ENCODE data around the gene TRPC4AP.
"Not testable (repeated sequence)": the region's sequence is repeated elsewhere in the genome, so short reads cannot be mapped to it uniquely, and the experiment has no call there.

TRPC4AP gene

DNA sequence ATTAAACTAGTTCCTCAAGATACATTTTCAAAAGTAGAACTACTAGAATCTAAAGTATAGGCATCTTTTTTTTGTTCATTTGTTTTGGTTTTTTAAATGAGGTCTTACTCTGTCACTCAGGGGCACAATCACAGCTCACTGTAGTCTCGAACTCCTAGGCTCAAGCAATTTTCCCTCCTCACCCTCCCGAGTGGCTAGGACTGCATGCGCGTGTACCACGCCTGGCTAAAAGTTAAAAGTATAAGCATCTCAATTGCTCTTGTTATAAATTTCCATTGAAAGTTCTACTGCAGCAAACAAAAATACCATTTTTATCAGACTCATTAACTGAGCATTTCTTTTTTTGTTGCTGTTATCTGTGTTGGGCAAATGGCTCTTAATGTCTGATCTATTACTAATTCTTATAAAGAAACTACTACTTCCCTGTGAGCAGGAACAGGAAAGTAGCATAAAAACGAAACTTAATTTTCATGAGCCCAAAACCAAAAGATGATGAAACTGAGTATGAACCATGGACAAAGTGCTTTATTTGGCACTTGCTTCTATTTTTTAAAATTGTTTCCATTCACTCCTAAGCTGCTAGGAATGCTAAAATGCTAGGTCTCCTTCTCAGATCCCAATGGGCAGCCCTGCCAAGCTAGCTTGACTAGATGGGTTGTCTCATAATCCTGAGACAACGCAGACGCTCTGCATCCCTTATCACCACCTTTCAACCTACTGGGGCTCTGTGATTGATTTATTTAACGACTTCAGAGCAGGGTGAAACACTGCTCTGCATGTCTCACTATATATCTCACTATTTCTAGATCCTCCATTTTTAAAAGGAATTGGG, 36.9 kb downstream of the TRPC4AP start:
- DNase-seq (no peak), ATAC-seq (no peak)

DNA sequence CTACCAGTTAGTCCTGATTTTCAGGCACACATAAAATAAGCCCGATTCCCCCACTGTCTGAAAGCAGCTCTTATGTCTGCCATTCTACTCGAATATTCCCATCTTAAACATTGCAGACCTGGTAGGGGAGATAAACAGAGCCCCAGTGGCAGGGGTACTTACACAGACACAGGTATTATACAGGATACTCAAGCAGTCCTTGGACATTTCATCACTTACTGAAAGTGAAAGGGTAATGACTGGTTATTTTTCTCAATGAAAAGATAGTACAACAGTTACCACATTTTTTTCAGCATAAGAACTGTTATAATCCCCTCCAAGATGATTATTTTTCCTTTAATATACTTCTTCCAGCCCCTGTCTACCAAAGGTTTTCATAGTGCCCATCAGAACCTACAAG, 37.8 kb downstream of the TRPC4AP start:
- DNase-seq (no peak), ATAC-seq (no peak)

DNA sequence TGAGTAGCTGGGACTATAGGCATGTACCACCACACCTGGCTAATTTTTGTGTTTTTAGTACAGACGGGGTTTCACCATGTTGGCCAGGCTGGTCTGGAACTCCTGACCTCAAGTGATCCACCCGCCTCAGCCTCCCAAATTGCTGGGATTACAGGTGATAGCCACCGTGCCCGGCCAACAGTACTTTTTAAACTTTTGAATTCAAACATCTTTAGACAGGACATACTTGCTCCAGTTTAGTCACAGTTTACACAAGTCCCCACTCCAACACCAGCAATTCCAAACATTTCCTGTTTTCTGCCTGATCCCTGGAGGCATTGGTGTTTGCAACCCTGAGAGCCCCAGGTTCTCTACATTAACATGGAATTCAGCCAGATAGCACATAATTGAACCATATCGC, 40.0 kb downstream of the TRPC4AP start:
- DNase-seq, ATAC-seq: not testable (repeated sequence)

DNA sequence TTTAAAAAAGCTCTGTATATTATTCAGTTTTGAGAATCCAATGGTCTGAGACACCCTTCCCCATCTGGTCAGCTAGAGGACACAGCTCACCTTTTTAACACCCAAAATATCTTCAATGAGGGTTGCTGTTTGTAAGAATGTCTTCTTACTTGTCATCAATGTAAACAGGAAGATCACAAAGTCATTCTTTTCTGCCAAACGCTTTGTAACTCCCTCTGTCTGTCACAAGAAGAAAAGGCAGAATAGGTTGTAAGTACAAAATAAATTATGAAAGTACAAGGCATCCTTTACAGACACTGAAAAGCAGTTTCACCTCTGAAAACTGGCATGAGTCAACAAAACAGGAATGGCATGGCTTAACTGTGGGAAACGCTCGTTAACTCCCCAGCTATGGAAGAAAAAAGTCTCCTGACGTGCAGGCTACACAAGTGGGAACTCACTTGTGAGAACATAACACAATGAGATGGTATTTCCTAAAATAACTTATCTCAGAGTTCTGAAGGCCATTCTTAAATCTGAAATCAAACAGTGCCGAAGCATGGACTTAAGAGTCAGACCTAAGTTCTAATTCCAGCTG, 42.7 kb downstream of the TRPC4AP start:
- no peak for DNase-seq
- no peak for ATAC-seq

DNA sequence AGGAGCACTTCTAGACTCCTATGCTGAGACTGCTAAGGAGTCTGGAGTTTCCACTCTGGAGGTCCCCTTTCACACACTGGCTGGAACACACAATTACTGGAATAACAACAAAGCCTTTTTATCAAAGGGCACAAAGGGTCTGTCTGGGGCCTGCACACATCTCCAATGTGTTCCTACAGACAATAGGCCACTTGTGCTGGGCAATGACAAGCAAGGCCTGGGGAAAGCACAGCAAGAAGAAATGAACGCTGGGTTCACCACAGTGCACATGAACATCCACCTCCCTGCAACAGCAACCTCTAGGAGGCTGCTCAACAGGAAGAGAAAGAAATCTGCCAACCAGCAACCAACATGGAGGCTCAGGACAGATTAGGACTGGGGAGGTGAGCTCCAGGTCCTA, 43.9 kb downstream of the TRPC4AP start:
- DNase-seq = no peak

DNA sequence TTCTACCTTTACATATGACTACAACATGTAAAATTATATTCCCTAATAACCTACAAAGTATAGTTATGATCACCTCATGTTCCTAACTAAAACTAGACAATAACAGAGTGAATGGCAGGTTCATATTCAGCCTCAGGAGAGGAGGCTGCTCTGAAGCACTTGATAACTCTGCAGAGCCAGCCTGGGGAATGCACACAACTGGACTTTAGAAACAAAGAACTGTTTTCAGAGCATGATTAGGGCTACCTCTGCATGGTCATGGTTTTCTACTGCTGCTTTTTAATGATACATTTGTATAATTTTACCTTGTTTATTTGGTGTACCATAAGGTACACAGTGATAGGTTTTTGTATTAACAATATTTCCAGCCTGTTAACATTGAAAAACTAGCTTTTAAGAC, 50.3 kb downstream of the TRPC4AP start:
- no peak for ATAC-seq
- no peak for DNase-seq

More for the DNA sequence above, 43.9 kb downstream of the TRPC4AP start:
- no peak for ATAC-seq

DNA sequence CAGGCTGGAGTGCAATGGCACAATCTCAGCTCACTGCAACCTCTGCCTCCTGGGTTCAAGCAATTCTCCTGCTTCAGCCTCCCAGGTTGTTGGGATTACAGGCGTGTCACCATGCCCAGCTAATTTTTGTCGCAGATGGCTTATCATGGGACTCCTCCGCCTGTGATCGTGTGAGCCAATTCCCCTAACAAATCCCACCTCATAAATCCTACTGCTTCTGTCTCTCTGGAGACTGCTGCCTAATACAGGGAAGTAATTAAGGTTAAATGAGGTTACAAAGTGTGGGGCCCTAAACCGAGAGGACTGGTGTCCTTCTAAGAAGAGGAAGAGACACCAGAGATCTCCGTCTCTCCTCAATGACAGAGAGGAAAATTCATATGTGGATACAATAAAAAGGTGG, 52.0 kb downstream of the TRPC4AP start:
- DNase-seq = no peak
- ATAC-seq = no peak

DNA sequence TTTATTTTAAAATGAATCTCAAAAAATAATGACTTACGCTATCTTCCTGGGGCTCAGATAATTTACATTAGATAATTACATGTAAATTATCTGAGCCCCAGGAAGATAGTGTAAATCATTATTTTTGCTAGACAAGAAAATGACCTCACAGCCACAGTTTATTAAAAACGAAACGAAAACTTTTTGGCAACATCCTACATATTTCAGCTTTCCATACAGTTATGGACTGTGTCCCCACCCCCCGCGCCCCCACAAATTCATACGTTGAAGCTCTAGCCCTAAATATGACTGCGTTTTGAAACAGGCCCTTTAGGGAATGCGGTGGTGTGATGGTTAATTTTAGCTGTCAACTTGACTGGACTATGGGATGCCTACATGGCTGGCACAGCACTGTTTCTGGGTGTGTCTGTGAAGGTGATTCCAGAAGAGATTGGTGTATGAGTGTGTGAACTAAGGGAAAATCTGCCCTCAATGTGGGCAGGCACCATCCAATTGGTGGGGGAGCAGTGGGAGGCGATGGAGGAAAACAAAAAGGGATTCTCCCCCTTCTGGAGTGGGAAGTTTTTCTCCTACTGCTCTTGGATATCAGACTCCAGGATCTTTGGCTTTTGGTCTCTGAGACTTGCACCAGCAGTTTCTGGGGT, 52.6 kb downstream of the TRPC4AP start:
- no peak for DNase-seq
- no peak for ATAC-seq

DNA sequence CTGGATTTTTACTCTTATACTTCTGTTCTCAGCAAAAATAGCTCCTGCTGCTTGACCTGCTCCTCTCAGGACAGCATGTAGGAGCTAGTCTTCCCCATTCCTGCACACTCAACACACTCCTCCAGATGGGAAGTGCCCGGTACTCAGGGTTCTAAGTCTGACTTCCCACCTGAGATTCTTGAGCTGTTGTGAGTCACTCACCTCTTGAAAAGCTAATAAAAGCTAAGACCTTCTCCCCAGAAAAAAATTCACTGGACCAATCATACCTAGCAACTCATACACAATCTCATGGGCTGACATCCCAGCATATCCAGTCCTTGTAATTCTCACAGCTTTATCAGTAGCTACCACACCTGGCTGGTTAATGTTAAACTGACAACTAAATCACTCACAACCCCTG, 53.5 kb downstream of the TRPC4AP start:
- DNase-seq = no peak
- no peak for ATAC-seq

DNA sequence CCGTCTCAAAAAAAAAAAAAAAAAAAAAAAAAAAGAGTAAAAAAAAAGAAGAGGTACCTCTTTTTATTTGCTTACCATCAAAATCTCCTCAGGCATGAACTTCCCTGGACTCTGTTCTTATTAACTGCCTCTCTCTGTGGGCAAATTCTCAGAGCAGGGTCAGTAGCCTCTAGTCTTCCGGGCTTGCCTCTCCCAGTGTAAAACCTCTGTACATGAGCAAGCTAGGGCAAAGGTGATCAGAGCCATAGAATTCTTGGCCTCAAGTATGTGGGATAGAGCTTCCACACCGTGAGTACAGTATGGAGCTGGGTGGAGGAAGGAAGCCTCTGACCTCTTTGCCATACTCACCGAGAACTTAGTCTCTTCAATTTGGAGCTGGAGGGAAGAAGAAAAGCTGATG, 58.5 kb downstream of the TRPC4AP start:
- ATAC-seq (no peak), DNase-seq (no peak)

DNA sequence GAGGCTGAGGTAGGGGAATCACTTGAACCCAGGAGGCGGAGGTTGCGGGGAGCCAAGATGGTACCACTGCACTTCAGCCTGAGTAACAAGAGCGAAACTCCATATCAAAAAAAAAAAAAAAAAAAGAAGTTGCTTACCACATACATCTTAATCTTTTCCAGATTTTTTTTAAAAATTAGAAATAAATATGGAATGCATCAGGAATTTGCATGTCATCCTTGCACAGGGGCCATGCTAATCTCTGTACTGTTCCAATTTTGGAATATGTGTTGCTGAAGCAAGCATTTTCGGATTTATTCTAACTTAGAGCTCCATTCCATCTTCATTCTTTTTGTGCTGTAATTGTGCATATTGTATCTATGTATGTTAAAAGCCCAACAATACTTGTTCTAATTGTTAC, 62.5 kb downstream of the TRPC4AP start:
- ATAC-seq = no peak
- no peak for DNase-seq

DNA sequence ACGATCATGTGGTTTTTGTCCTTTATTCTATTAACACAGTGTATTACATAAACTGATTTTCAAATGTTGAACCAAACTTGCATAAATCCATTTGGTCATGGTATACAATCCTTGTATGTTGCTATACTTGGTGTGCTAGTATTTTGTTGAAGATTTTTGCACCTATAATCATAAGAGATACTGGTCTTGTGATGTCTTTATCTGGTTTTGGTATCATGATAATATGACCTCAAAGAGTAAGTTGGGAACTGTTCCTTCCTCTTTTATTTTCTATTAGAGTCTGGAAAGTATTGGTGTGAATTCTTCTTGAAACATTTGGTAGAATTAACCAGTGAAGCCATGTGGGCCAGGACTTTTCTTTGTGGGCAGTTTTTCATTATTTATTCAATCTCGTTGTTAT, 65.3 kb downstream of the TRPC4AP start:
- DNase-seq (no peak), ATAC-seq (no peak)

DNA sequence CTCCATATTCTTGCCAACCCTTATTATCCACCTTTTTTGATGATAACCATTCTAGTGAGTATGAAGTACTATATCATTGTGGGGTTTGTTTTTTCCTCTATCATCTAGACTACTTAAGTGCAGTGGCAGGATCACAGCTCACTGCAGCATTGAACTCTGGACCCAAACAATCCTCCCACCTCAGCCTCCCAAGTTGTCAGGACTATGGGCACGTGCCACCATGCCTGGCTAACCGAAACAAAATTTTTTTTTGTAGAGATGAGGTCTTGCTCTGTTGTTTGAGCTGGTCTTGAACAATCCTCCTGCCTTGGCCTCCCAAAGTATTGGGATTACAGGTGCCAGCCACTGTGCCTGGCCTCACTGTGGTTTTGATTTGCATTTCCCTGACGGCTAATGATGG, 67.5 kb downstream of the TRPC4AP start:
- ATAC-seq = no peak
- DNase-seq = no peak

DNA sequence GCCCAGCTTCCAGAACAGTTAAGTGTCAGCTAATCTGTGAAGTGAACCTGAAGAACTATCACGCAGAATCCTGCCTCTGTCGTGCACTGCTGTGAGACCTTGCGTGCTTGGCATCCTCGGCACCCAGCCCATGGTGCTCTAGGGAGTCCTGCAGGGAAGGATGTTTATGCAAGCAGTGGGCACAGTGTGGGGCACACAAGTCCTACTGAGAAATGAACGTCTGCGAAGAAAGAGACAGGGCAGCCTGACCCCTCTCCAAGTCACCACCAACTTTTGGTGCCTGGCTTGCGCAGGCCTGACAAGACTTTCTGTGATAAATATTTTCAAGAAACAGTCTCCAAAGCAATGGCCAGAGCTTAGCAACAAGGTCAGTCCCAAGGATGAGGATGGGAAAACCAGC, 69.0 kb downstream of the TRPC4AP start:
- no peak for DNase-seq
- no peak for ATAC-seq

DNA sequence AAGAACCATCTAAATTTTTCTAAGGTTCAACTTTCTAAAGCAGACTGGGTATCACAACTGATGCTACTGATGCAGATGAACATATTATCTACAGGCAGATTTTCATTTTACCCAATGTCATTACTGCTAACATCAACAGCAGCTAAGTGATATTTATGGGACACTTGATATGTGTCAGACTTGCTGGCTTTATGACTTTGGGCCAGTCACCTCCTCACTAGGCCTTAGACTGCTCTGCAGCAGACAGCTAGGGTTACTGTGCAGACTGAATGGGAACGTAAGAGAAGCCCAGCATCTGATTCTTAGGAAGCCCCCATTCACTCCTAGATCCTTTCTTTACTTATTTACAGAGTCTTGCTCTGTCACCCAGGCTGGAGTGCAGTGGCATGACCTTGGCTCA, 70.8 kb downstream of the TRPC4AP start:
- no peak for ATAC-seq
- DNase-seq = no peak

DNA sequence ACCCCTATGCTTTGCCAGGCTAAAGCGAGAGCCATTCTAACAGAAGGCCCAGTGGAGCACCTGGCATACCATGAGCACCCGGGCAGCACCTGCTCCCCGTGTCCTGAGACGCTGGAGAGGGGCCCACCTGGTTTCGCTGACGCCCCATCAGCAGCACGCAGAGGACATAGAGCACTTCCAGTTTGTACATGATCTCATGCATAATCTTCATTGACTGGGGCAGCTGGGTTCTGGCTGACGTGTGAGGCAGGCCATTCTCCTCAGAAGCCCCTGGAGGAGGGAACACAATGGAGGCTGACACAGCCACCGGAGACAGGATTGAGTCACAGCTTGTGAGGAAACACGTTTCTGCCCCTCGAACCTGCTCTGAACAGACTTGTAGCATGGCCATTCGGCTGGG, 71.5 kb downstream of the TRPC4AP start:
- ATAC-seq = no peak
- no peak for DNase-seq

DNA sequence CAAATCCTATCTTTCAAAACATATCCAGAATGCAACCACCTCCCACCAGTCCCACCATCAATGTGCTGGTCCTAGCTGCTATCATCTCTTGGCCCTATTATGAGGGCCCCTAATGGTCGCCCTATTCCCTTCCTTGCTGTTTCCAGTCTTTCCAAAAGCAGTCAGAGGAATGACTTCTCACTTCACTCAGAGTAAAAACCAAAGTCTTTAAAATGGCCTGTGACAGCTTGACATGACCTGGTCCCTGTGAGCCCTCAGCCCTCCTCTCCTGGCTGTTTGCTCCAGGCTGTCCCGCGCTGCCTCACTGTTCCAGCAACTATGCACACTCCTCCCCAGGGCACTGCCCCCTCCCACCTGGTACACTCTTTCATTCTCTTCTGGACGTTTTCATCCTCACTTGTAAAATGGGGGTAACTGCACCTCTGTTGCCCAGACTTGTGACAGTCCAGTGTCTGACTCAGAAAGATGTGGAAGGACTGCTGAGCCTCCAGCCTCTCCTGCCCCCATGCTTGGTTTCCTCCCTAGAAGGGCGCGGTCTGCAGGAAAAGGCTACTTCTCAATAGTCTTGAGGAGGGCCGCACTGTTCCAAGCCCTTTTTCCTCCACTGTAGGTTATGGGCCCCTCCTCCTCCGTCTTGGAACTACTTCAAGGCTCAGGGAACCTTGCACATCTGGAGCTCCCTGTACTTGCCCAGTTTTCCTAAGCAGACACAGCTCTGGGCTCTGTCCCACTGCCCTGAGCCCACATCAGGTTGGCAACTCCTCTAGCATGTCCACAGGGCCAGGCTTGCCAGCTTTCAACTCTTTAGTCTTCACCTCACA, 72.3 kb downstream of the TRPC4AP start:
- DNase-seq (no peak), ATAC-seq (no peak)

DNA sequence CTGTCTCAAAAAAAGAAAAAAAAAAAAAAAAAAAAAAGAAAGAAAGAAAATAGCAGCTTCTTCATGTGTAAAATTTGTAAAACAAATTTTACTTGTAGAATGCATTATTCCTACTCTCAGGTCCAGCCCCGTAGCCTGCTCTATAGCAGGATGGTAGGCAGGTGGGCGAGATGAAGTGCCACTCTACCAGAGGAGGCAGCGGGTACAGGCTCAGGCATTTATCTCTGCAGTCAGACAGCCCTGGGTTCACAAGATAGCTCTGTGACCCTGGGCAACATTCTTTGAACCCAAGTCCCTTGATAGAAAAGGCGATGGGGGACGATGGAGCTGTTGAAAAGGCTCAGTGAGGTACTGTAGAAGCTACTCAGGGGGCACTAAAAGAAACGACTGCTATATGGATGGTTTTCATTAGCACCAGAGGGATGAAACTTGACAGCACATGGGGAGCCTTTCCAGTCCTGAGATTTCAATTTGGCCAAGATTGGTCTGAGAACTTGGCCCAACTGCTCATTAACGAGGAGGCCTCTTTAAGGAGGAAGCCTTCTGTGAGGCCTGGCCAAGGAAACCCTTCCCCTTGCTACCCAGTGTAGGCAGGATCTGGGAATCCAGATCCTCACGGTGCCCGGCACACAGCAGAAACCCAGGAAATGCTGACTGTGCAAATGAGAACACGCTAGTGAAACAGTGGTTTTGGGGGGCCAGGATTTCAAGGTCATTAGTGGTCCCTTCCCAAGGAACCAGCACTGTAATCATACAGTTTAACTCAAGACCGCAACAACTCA, 73.8 kb downstream of the TRPC4AP start:
- ATAC-seq (no peak), DNase-seq (no peak)

DNA sequence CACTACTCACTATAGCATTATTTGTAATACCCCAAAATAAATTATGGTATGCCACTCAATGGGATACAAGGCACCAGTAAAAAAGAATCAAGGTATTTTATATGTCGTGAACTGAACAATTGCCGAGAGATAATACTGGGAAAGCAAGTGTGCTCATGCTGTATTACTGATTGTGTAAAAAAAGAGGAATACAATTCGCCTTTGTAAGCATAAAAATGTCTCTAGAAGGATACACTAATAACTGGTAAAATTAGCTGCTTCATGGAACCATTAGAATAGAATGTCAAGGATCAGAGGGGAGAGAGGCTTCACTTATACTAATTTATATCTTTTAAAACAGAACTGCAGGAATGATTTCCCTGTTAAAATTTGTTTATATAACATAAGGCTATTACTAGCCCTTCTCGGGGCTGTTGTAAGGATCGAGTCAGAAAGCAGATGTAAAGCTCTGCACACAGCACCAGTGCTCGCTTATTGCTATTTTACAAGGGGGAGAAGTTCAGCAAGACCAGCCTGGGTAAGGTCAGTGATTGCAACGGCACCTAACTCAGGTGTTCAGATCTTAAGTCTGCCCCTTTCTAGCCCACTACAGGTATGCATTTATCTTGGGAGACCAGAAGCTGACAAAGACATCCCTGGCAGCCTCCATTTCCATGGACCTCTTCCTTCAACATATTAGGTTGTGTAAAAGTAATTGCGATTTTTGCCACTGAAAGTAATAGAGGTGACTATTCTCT, 75.3 kb downstream of the TRPC4AP start:
- no peak for ATAC-seq
- DNase-seq = no peak

DNA sequence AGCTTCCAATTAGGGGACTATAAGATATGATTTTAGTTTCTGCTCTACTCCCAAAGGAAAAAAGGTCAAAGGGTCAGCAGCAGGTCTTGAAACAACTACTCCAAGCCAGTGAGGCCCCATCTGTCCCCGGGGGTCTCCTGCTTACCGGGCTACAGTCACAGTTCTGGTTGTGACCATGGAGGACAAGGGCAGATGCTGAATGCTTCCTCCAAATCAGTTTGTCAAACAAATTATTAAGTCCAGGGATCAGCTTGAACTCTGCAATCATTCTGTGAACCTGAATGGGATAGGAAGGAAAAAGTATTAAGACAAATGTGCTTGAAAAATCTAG, 76.8 kb downstream of the TRPC4AP start:
- no peak for DNase-seq
- no peak for ATAC-seq

DNA sequence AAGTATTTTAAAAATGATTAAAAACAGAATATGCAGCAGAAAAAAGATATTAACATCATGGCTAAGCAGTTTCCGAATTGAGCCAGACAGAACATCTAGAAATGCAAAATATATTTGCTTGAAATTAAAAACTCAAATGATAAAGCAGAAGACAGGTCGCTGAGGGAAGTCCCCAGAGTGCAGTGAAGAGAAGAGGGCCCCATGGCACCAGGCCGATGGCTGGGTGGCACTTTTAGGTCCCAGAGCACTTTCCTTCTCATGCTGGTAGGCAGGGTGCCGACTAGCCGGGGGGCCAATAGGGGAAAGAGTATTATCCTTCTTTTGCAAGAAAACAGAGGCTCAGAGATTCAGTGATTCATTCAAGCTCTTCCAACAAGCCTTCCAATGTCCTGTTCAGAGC, 78.1 kb downstream of the TRPC4AP start:
- ATAC-seq (no peak), DNase-seq (no peak)
